HEK293 (cell line): ENCODE data around the gene BZW2.

ENCODE experiments used
- CTCF ChIA-PET: fragments of 350-600 bp; formaldehyde crosslinking; extraction: SDS; loops from one replicate; lab custom pipeline; 2021; ENCODE audit warnings: antibody characterized with exemption; lab: Yijun Ruan, JAX
- POLR2A ChIA-PET: fragments of 300-600 bp; formaldehyde crosslinking; extraction: SDS; loops from one replicate; lab custom pipeline; 2020; ENCODE audit warnings: antibody characterized with exemption, inconsistent platforms; lab: Yijun Ruan, JAX
- H3K27ac ChIP-seq: fragments of 200-500 bp; sonication (Bioruptor generic); 2 replicates; pipeline ENCODE4 v1.5.1; 2014; ENCODE audit warnings: low read depth, low read length, control low read depth, inconsistent platforms; ENCODE audit errors: extremely low read depth
- H3K36me3 ChIP-seq, 2 experiments: fragments of 200-500 bp in 1 of 2; sonication (Bioruptor generic) in 1 of 2; 1 replicate in 1 of 2; 2 replicates in 1 of 2; pipeline ENCODE4 v1.5.1; 2014 to 2017; ENCODE audit warnings: inconsistent platforms in 2 of 2, low read length in 2 of 2; ENCODE audit not compliant: control insufficient read depth in 2 of 2, insufficient read depth in 1 of 2
- H3K4me1 ChIP-seq: fragments of 200-500 bp; sonication (Bioruptor generic); 2 replicates; pipeline ENCODE4 v1.5.1; 2014; ENCODE audit warnings: mild to moderate bottlenecking, low read length, inconsistent platforms; ENCODE audit not compliant: control insufficient read depth, insufficient read depth
- H3K4me3 ChIP-seq: 2 replicates; pipeline ENCODE4 v1.5.1; 2011; ENCODE audit warnings: low read depth, mild to moderate bottlenecking, control low read depth, low read length, moderate library complexity
- H3K9me3 ChIP-seq: fragments of 200-500 bp; sonication (Bioruptor generic); 2 replicates; pipeline ENCODE4 v1.5.1; 2014; ENCODE audit warnings: low read depth, low read length, inconsistent platforms; ENCODE audit not compliant: control insufficient read depth, insufficient read depth
- GFI1B ChIP-seq: fragments of 450-650 bp; formaldehyde crosslinking; IDR thresholded peaks from 2 replicates; pipeline ENCODE4 v1.5.1; 2016; ENCODE audit warnings: missing biosample characterization, missing genetic modification characterization
- GLI4 ChIP-seq: fragments of 450-650 bp; formaldehyde crosslinking; IDR thresholded peaks from 2 replicates; pipeline ENCODE4 v1.5.1; 2016; ENCODE audit warnings: missing biosample characterization, missing genetic modification characterization
- HOXD13 ChIP-seq: sonication (generic); formaldehyde crosslinking; IDR thresholded peaks from 2 replicates; pipeline ENCODE4 v1.8.0; 2022; ENCODE audit warnings: missing genetic modification reagents, borderline replicate concordance
- KLF10 ChIP-seq: fragments of 450-650 bp; IDR thresholded peaks from 2 replicates; pipeline ENCODE4 v1.5.1; 2018; ENCODE audit warnings: missing biosample characterization, mild to moderate bottlenecking, missing genetic modification characterization
- TSHZ1 ChIP-seq: fragments of 450-650 bp; formaldehyde crosslinking; IDR thresholded peaks from 2 replicates; pipeline ENCODE4 v1.5.1; 2016; ENCODE audit warnings: missing biosample characterization, missing genetic modification characterization, borderline replicate concordance
- ZBTB26 ChIP-seq: fragments of 450-650 bp; formaldehyde crosslinking; optimal IDR thresholded peaks from 2 replicates; pipeline ENCODE3; 2016; ENCODE audit warnings: missing biosample characterization, mild to moderate bottlenecking, missing genetic modification characterization
- ZBTB6 ChIP-seq: fragments of 450-650 bp; formaldehyde crosslinking; IDR thresholded peaks from 2 replicates; pipeline ENCODE4 v1.5.1; 2017; ENCODE audit warnings: missing biosample characterization, missing genetic modification characterization
- ZNF138 ChIP-seq: fragments of 450-650 bp; formaldehyde crosslinking; IDR thresholded peaks from 2 replicates; pipeline ENCODE4 v1.5.1; 2016; ENCODE audit warnings: missing biosample characterization, missing genetic modification characterization, borderline replicate concordance
- ZNF169 ChIP-seq: fragments of 450-650 bp; formaldehyde crosslinking; IDR thresholded peaks from 2 replicates; pipeline ENCODE4 v1.5.1; 2016; ENCODE audit warnings: missing biosample characterization, missing genetic modification characterization
- ZNF175 ChIP-seq: fragments of 450-650 bp; formaldehyde crosslinking; IDR thresholded peaks from 2 replicates; pipeline ENCODE4 v1.5.1; 2016; ENCODE audit warnings: missing biosample characterization, missing genetic modification characterization
- ZNF23 ChIP-seq: fragments of 450-650 bp; formaldehyde crosslinking; IDR thresholded peaks from 2 replicates; pipeline ENCODE4 v1.5.1; 2016; ENCODE audit warnings: missing biosample characterization, missing genetic modification characterization, borderline replicate concordance
- ZNF335 ChIP-seq: fragments of 450-650 bp; formaldehyde crosslinking; conservative IDR thresholded peaks from 2 replicates; pipeline ENCODE4 v1.5.1; 2016; ENCODE audit warnings: missing biosample characterization, missing genetic modification characterization
- ZNF366 ChIP-seq: fragments of 450-650 bp; formaldehyde crosslinking; conservative IDR thresholded peaks from 2 replicates; pipeline ENCODE4 v1.5.1; 2016; ENCODE audit warnings: missing biosample characterization, missing genetic modification characterization
- ZNF37A ChIP-seq: fragments of 450-650 bp; IDR thresholded peaks from 2 replicates; pipeline ENCODE4 v1.5.1; 2018; ENCODE audit warnings: missing biosample characterization, missing genetic modification characterization
- ZNF404 ChIP-seq: fragments of 450-650 bp; formaldehyde crosslinking; IDR thresholded peaks from 2 replicates; pipeline ENCODE4 v1.5.1; 2017; ENCODE audit warnings: missing biosample characterization, missing genetic modification characterization
- ZNF423 ChIP-seq: fragments of 450-650 bp; formaldehyde crosslinking; IDR thresholded peaks from 2 replicates; pipeline ENCODE4 v1.5.1; 2016; ENCODE audit warnings: missing biosample characterization, missing genetic modification characterization
- ZNF501 ChIP-seq: fragments of 450-650 bp; formaldehyde crosslinking; IDR thresholded peaks from 2 replicates; pipeline ENCODE4 v1.5.1; 2016; ENCODE audit warnings: missing biosample characterization, missing genetic modification characterization
- ZNF548 ChIP-seq: fragments of 450-650 bp; formaldehyde crosslinking; IDR thresholded peaks from 2 replicates; pipeline ENCODE4 v1.5.1; 2016; ENCODE audit warnings: missing biosample characterization, missing genetic modification characterization
- ZNF560 ChIP-seq: fragments of 450-650 bp; formaldehyde crosslinking; IDR thresholded peaks from 2 replicates; pipeline ENCODE4 v1.5.1; 2017; ENCODE audit warnings: missing biosample characterization, missing genetic modification characterization, borderline replicate concordance
- ZNF624 ChIP-seq: fragments of 450-650 bp; formaldehyde crosslinking; IDR thresholded peaks from 2 replicates; pipeline ENCODE4 v1.5.1; 2017; ENCODE audit warnings: missing biosample characterization, missing genetic modification characterization
- TF ChIP-seq, protein P1 (sequence below): fragments of 450-650 bp; formaldehyde crosslinking; IDR thresholded peaks from 2 replicates; pipeline ENCODE4 v1.5.1; 2016; ENCODE audit warnings: missing biosample characterization, missing genetic modification characterization
- TF ChIP-seq, protein P2 (sequence below): fragments of 450-650 bp; formaldehyde crosslinking; IDR thresholded peaks from 2 replicates; pipeline ENCODE4 v1.5.1; 2016; ENCODE audit warnings: missing biosample characterization, missing genetic modification characterization

BZW2 gene

DNA sequence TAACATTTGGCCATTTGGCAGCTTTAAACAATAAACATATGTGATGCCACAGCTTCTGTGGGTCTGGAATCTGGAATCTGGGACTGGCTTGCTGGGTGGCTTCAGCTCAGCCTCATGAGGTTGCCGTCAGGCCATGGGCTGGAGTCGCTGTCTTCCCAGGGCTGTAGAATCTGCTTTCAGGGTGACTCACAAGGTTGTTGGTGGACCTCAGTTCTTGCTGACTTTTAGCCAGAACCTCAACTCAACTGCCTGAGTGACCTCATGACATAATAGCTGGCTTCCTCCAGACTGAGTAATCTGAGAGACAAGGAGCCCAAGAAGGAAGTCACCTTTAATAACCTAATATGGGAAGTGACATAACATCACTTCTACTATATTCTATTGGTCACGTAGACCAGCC is 63.0 kb downstream of the BZW2 start:
- Histone ChIP-seq H3K27ac (no peak overlapping the region), H3K4me1 (no peaks in the 10 kb centered on the region), H3K4me3 (no peak overlapping the region), H3K9me3 (no peaks in the 10 kb centered on the region), H3K36me3 (peaks cover 7 to 17% of the 10 kb centered on the region in 2 experiments)
- CTCF ChIA-PET, result no interaction called here
- POLR2A ChIA-PET, result interaction anchor here (0.5 kb wide), 1 partner anchor 46 kb away, joined by 6 read pairs; no protein-coding TSS in a partner anchor
- no peak for TF ChIP-seq ZNF23 (tag by site-specific recombination)
- TF ChIP-seq ZNF560 (tag by site-specific recombination), result no peak
- TF ChIP-seq ZNF624 (tag by site-specific recombination), result no peak
- no peak for TF ChIP-seq ZNF423 (tag by site-specific recombination)
- TF ChIP-seq ZNF501 (tag by site-specific recombination), result no peak
- no peak for TF ChIP-seq KLF10 (tag by site-specific recombination)
- TF ChIP-seq ZNF169 (tag by site-specific recombination), result no peak

DNA sequence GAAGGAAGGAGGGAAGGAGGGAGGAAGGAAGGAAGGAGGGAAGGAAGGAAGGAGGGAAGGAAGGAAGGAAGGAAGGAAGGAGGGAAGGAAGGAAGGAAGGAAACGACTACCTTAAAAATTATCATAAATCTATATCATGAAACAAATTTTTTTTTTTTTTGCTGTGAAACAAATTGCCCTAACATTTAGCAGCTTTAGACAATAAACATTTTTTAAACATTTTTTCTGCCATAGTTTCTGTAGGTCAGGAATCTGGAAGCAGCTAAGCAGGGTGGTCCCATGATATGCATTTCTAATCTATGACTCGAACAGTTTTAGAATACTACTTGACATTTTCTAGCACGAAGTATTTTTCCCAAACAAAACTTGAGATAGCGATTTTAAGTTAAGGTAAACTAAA is 64.7 kb downstream of the BZW2 start:
- Histone ChIP-seq H3K9me3 (no peaks in the 10 kb centered on the region), H3K4me1 (no peaks in the 10 kb centered on the region), H3K4me3 (no peak overlapping the region), H3K27ac (no peak overlapping the region), H3K36me3 (peaks cover 6 to 7% of the 10 kb centered on the region in 2 experiments)
- CTCF ChIA-PET, result no interaction called here
- POLR2A ChIA-PET, result no interaction called here
- peak; percentile 81 for TF ChIP-seq ZNF366 (tag by site-specific recombination)
- TF ChIP-seq TSHZ1, result no peak

- Histone ChIP-seq H3K27ac (no peak overlapping the region), H3K36me3 (peaks cover 0 to 3% of the 10 kb centered on the region in 2 experiments; a peak in 2 of 3 replicates), H3K4me3 (no peak overlapping the region), H3K4me1 (no peaks in the 10 kb centered on the region), H3K9me3 (no peaks in the 10 kb centered on the region)
- POLR2A ChIA-PET, result no interaction called here
- CTCF ChIA-PET, result no interaction called here
- TF ChIP-seq ZNF37A (tag by site-specific recombination), result no peak
- no peak for TF ChIP-seq KLF10 (tag by site-specific recombination)
- no peak for TF ChIP-seq GFI1B (tag by site-specific recombination)
- no peak for TF ChIP-seq ZNF335 (tag by site-specific recombination)
- TF ChIP-seq ZNF548 (tag by site-specific recombination), result no peak
- TF ChIP-seq ZBTB6 (tag by site-specific recombination), result no peak
- TF ChIP-seq ZNF404 (tag by site-specific recombination), result no peak
- TF ChIP-seq, protein P1, sequence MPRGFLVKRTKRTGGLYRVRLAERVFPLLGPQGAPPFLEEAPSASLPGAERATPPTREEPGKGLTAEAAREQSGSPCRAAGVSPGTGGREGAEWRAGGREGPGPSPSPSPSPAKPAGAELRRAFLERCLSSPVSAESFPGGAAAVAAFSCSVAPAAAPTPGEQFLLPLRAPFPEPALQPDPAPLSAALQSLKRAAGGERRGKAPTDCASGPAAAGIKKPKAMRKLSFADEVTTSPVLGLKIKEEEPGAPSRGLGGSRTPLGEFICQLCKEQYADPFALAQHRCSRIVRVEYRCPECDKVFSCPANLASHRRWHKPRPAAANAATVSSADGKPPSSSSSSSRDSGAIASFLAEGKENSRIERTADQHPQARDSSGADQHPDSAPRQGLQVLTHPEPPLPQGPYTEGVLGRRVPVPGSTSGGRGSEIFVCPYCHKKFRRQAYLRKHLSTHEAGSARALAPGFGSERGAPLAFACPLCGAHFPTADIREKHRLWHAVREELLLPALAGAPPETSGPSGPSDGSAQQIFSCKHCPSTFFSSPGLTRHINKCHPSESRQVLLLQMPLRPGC, result no peak
- no peak for TF ChIP-seq ZBTB26 (tag by site-specific recombination)
- TF ChIP-seq GLI4 (tag by site-specific recombination), result no peak
- TF ChIP-seq, protein P2, sequence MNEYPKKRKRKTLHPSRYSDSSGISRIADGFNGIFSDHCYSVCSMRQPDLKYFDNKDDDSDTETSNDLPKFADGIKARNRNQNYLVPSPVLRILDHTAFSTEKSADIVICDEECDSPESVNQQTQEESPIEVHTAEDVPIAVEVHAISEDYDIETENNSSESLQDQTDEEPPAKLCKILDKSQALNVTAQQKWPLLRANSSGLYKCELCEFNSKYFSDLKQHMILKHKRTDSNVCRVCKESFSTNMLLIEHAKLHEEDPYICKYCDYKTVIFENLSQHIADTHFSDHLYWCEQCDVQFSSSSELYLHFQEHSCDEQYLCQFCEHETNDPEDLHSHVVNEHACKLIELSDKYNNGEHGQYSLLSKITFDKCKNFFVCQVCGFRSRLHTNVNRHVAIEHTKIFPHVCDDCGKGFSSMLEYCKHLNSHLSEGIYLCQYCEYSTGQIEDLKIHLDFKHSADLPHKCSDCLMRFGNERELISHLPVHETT (tag by site-specific recombination), result no peak
- TF ChIP-seq ZNF138 (tag by site-specific recombination), result no peak
- no peak for TF ChIP-seq HOXD13
- TF ChIP-seq ZNF175 (tag by site-specific recombination), result no peak
- TF ChIP-seq ZNF501 (tag by site-specific recombination), result no peak
Observed at GRCh38 chr7:16711730-16712129, 65.7 kb downstream of the BZW2 start.
